ENCODE measurements around the gene NRSN2.

NRSN2 gene, protein sequence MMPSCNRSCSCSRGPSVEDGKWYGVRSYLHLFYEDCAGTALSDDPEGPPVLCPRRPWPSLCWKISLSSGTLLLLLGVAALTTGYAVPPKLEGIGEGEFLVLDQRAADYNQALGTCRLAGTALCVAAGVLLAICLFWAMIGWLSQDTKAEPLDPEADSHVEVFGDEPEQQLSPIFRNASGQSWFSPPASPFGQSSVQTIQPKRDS

DNA sequence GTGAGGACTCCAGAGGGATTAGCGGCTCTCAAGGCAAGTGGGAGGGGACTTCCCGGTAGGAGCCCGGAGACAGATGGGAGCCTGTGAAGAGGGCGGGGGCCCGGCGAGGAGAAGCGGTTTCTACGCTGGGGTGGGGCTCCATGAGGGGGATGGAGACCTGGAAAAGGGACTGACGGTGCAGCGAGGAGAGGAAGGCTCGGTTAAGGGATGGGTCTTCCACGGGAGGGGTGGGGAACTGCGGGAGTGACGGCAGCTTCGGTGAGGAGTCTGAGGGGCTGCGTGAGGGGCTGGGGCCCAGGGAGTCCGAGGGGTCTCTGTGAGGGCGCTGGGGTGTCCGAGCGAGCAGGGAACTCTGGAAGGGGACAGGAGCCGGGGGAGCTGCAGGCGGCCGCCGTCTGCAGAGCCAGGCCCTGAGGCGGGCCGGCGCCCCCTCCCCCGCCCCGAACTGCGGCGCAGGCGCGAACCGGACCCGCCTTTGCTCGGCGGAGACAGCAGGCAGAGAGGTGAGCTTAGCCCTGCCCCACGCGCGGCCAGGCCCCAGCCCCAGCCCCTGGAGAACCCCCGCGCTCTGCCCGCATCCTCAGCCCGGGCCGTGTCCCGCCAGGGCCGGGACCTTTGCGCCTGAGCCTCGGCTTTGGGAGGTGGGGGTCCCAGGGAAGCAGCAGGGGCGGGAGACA lies at the start of gene NRSN2:
TSS of gene NRSN2 (plus strand) at position 472 of the 677 bp plus-strand sequence. CDS start 2,533 bp downstream, outside the sequence.
- peak; percentile 85 for DNase-seq (ENCODE audit: low spot score)

- DNase-seq (ENCODE audit: low spot score): peak; percentile 72
These were observed 48.8 kb upstream of the NRSN2 start for GRCh38 chr20:297925-298775.

DNA sequence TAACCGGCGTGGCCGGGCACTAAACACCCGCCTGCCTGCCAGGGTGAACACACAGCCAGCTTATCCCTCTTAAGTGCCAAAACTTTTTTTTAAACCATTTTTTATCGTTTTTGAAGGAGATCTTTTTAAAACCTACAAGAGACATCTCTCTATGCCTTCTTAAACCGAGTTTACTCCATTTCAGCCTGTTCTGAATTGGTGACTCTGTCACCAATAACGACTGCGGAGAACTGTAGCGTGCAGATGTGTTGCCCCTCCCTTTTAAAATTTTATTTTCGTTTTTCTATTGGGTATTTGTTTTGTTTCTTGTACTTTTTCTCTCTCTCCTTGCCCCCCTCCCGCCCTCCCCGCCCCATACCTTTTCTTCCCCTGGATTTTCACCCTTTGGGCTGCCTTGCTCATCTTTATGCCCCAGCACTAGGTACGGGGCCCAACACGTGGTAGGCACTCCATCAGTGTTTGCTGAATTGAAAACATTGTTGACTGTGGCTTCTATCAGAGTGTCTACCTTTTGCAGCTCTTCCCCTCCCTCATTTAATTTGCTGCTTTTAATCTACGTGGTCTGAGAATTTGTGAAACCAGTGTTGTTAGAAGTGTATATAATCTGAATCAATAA lies 48.0 kb upstream of the NRSN2 start:
- no peak for DNase-seq (ENCODE audit: low spot score)

- no peak for DNase-seq (ENCODE audit: low spot score)
These were observed 46.4 kb upstream of the NRSN2 start for GRCh38 chr20:300345-300990.

DNA sequence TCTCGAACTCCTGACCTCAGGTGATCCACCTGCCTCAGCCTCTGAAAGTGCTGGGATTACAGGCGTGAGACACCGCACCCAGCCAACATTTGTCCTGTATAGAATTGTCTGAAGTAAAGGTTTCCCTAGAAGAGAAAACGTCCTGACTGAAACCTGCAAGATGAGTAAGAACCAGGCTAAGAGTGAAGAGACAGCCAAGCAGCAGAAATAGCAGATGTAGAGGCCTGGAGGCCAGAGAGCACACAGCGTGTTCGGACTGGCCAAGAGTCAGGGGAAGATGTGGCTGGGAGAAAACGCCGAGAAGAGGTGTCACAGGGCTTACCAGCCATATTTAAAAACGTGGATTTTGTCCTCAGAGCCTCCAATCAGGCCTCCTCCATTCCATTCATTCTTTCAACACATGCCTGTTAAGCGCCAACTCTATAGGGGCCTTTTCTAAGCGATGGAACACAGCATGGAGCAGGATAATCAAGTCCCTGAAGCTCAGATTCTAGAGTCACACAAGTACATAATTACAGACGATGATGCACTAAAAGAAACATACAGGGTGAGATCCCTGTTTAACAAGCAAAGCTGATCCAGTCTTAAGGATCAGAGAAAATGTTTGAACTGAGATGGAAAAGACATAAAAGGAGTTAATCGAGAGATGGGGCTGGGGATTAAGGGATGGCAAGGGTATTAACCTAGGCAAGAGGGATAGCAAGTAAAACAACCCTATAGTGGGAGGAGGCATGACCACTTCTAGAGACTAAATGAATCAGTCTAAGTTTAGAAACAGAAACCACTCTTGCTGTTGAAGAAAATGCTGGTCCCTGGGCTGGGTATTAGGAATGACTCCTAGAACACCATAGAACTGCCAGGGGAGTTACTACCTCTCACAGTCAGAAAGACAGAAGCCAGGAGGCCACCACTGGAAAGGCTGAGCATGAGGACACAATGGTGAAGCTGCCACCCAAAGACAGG lies 44.7 kb upstream of the NRSN2 start:
- DNase-seq (ENCODE audit: low spot score): no peak

GRCh38 chr20:305745-306144 lies 41.2 kb upstream of the NRSN2 start:
- no peak for DNase-seq (ENCODE audit: low spot score)

DNA sequence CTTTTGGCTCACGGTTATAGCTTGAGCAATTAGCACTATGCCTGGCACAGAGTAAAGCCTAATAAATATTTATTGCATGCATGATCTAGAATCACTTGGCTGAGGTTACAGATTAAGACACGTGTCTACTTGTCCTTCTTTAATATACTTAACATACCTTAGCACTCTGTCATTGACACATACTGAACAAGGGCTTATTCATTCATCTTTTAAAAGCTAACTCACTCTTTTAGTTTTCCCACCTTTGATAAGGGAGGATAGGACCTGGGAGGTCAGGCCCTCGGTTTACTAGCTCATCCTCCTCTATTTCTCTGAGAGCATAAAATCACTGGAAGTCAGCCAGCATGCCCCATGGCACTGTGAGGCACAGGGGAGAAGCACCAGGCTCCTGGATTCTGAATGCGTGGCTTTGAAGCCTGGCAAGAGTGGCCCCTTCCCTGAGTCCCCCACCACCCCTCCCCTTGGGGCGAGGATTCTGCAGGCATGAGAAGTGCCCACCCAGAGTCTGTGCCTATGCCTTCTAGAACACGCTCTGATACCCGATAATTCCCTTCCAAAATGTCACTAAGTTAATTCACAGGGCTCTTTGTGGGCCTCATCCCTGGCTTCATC lies 38.4 kb upstream of the NRSN2 start:
- DNase-seq (ENCODE audit: low spot score): no peak

DNA sequence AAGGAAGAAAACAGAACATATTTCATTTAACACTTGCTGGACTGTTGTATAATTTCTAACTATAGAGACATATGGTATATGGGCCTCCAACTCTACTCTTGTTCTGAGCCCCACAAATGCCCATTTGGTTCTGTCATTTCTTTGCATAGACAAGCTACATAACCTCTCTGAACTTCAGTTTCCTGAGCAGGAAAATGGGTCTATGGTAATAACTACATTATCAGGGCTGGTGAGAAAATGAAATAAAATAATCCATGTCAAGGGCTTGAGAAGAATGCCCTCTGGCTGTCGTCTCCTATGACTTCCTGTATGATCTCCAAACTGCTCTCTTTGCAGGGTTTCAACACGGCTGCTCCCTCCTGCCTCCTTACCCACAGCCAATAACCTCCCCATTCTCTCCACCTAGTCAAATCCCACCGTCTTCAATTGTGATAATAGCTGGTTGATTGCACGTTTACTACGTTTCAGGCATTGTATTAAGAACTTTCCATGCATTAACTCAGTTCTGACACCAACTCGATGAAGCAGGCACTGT lies 37.5 kb upstream of the NRSN2 start:
- DNase-seq (ENCODE audit: low spot score): no peak

- peak; percentile 99 for DNase-seq (ENCODE audit: low spot score)
These were observed 36.9 kb upstream of the NRSN2 start for GRCh38 chr20:309841-310644.

DNA sequence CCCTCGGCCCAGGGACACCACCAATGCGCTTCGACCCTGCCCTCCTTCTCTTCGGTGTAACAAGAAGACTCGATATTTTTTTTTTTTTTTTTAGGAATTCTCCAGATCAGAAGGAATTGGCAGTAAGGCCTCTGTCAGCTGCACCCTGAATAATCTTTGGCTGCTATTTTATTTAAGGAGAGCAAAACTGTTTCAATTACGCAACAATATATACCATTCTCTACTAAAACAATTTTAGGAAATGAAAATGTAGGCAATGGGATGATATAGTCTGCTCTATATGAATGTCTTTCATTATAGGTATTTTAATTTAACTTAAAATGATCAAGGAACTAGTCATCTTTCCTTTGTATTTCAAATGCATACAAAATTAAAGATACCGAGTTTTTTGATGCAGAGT lies 36.3 kb upstream of the NRSN2 start:
- DNase-seq (ENCODE audit: low spot score): no peak

DNA sequence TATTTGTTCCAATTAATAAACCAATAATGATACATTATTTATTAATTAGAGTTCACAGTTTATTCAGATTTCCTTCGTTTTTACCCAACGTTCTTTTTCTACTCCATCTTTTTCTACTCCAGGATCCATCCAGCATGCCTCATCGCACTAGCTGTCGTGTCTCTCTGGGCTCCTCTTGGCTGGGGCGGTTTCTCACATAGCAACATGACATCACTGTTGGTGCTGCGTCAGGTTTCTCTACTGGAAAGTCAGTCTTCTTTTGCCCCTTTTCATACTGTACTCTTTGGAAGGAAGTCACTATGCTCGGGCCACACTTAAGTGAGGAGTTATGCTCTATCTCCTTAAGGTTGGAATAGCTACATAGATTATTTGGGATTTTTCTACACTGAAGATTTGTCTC lies 35.3 kb upstream of the NRSN2 start:
- DNase-seq (ENCODE audit: low spot score): no peak

DNA sequence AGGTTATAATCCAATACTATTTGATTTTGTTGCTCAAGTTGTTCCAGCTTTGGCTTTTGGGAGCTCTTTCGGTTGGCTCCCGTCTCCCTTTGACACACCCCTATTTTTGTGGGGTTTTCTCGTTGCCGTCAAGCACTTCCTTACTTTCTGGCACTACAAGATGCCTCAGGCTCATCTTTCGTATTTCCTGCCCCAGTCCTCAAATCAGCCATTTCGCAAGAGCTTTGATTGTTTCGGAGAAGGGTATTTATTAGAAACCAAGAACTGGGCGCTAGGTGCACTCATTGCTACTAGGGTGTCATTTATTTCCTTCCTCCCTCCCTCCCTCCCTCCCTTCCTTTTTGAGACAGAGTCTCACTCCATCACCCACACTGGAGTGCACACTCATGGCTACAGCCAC lies 34.8 kb upstream of the NRSN2 start:
- DNase-seq (ENCODE audit: low spot score): no peak

DNA sequence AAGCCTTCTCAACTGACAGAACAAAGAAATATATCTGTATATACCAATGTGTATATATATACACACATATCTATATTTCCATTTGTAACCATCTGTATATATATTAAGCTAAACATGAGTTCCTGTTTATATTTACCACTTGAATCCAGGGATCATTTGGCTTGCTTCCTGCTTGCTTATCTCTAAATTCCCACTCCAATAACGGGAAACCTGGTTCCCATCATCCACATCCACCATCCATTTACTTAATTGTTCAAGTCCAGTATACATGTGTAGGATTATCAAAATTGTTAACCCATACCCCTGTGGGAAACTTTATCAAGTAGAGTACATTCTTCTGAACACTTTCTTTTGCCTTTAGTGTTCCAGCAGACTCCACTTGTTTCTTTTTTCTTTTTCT lies 34.0 kb upstream of the NRSN2 start:
- DNase-seq (ENCODE audit: low spot score): no peak

GRCh38 chr20:313402-313801 lies 33.5 kb upstream of the NRSN2 start:
- no peak for DNase-seq (ENCODE audit: low spot score)

DNA sequence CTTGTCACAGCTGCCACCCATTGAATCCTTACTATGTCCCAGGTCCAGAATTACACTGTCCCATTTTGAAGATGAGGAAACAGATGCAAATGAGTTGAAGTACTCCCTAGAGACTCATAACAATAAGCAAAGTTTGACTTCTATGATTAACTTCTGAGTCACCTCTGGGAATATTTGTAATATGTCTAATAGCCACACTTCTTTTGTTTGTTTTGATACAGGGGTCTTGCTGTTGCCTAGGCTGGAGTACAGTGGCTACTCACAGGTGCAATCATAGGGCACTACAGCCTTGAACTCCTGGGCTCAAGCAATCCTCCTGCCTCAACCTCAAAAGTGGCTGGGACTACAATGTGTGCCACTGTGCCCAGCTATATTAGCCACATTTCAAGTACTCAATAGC lies 33.0 kb upstream of the NRSN2 start:
- no peak for DNase-seq (ENCODE audit: low spot score)

GRCh38 chr20:316316-317068 lies 30.4 kb upstream of the NRSN2 start:
- no peak for DNase-seq (ENCODE audit: low spot score)

DNA sequence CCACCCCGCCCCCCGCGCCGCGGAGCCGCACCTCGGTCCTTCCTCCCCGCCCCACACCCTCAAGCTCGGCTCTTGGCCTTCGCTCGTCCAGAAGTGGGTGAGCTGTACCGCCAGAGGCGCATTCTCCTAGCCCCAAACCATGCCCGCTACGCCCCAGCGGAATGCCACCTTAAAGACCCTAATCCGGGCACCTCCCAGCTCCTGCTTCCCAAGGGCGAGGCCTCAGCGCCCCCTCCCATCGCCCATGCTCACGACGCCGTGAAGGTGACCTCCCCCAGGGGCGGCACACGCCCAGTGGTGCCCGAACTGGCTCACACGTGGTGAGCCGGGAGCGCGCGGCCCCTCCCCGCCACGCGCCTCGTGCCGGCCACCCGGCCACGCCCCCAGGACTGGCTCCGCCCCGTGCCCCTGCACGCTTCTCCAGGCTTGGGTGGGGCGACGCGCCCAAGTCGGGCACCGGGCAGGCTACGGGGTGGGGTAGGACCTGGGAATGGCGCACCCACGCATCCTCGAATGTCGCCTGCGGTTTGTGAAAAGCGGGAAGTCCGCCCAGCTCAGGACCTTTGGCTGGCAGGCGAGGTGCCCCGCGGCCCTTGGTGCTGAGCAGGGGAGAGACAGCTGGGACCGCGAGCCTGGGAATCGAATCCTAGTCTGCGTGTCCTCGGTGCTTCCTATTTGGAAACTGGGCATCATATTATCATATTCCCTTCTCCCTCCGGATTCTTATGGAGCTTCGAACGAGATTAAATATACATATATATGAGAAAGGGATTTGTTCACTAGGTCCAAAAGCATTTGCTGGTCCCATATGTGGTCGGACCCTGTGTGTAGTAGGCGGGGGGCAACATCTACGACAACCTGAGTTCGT lies 22.5 kb upstream of the NRSN2 start:
- DNase-seq (ENCODE audit: low spot score): peak; percentile 91
